Neural cell (in vitro differentiated cells): ENCODE data around the gene KBTBD8. TPM values are rescaled to one million over a fixed set of nuclear protein-coding genes. Genes with fewer than 3 reads are reported as not detected.

Source experiments
- H2AFZ ChIP-seq: fragments of 200-600, 300-800 bp; sonication (generic), shearing (Covaris generic); 2 replicates; pipeline ENCODE4 v1.6.0; 2014; ENCODE audit warnings: low read depth, mild to moderate bottlenecking, antibody characterized with exemption, low read length, moderate library complexity
- H3F3A ChIP-seq: fragments of 200-600 bp; shearing (Covaris generic); 2 replicates; pipeline ENCODE4 v1.6.1; 2016; ENCODE audit warnings: mild to moderate bottlenecking, moderate library complexity, mixed read lengths, antibody characterized with exemption, low read length; ENCODE audit not compliant: insufficient read depth, poor library complexity, severe bottlenecking
- H3K27ac ChIP-seq: fragments of 200-600, 300-800 bp; sonication (generic), shearing (Covaris generic); 2 replicates; pipeline ENCODE4 v1.5.1; 2014; ENCODE audit warnings: mild to moderate bottlenecking, low read length, moderate library complexity
- H3K27me3 ChIP-seq: fragments of 300-800, 200-600 bp; sonication (generic), shearing (Covaris generic); 2 replicates; pipeline ENCODE4 v1.6.0; 2014; ENCODE audit warnings: mild to moderate bottlenecking, low read depth, low read length, moderate library complexity; ENCODE audit not compliant: insufficient read depth
- H3K36me3 ChIP-seq: fragments of 300-800, 200-600 bp; sonication (generic), shearing (Covaris generic); 2 replicates; pipeline ENCODE4 v1.5.1; 2014; ENCODE audit warnings: mild to moderate bottlenecking, antibody characterized with exemption, low read length, moderate library complexity; ENCODE audit not compliant: insufficient read depth
- H3K4me2 ChIP-seq: fragments of 300-800, 200-600 bp; sonication (generic), shearing (Covaris generic); 2 replicates; pipeline ENCODE4 v1.6.0; 2014; ENCODE audit warnings: mild to moderate bottlenecking, low read length
- H3K4me3 ChIP-seq: fragments of 300-800, 200-600 bp; sonication (generic), shearing (Covaris generic); 2 replicates; pipeline ENCODE4 v1.5.1; 2014; ENCODE audit warnings: mild to moderate bottlenecking, low read length, moderate library complexity
- H3K79me2 ChIP-seq: fragments of 200-600 bp; shearing (Covaris generic); replicated peaks from 2 replicates; pipeline ENCODE4 v1.6.0; 2014; ENCODE audit warnings: mild to moderate bottlenecking, low read length, moderate library complexity; ENCODE audit not compliant: insufficient read depth
- H3K9ac ChIP-seq: fragments of 300-800, 200-600 bp; sonication (generic), shearing (Covaris generic); 2 replicates; pipeline ENCODE4 v1.6.1; 2016; ENCODE audit warnings: mild to moderate bottlenecking, low read length, mixed read lengths
- H3K9me2 ChIP-seq: fragments of 200-600 bp; shearing (Covaris generic); 2 replicates; pipeline ENCODE4 v1.6.1; 2016; ENCODE audit warnings: mild to moderate bottlenecking, low read length, mixed read lengths; ENCODE audit not compliant: insufficient read depth
- H3K9me3 ChIP-seq: fragments of 200-600, 300-800 bp; sonication (generic), shearing (Covaris generic); 2 replicates; pipeline ENCODE4 v1.6.1; 2016; ENCODE audit warnings: mild to moderate bottlenecking, mixed run types, low read length, moderate library complexity, mixed read lengths
- H4K20me1 ChIP-seq: fragments of 200-600 bp; shearing (Covaris generic); 2 replicates; pipeline ENCODE4 v1.6.1; 2016; ENCODE audit warnings: mild to moderate bottlenecking, mixed run types; ENCODE audit not compliant: insufficient read depth
- EP300 ChIP-seq: fragments of 450-650 bp; conservative IDR thresholded peaks from 2 replicates; pipeline ENCODE4 v1.6.1; 2014; ENCODE audit warnings: antibody characterized with exemption, mild to moderate bottlenecking, moderate library complexity; ENCODE audit not compliant: poor library complexity, severe bottlenecking
- EZH2 ChIP-seq: fragments of 200-600, 300-800 bp; shearing (Covaris generic), sonication (generic); IDR thresholded peaks from 2 replicates; pipeline ENCODE4 v1.6.1; 2014; ENCODE audit warnings: antibody characterized with exemption, low read length, borderline replicate concordance, mild to moderate bottlenecking; ENCODE audit not compliant: insufficient read depth, poor library complexity, severe bottlenecking
- MXI1 ChIP-seq: fragments of 450-650 bp; conservative IDR thresholded peaks from 2 replicates; pipeline ENCODE4 v1.6.1; 2014; ENCODE audit warnings: antibody characterized with exemption, mild to moderate bottlenecking; ENCODE audit not compliant: poor library complexity, severe bottlenecking
- POLR2AphosphoS5 ChIP-seq: IDR thresholded peaks from 2 replicates; pipeline ENCODE4 v1.6.1; 2012
- RAD21 ChIP-seq: fragments of 450-650 bp; conservative IDR thresholded peaks from 2 replicates; pipeline ENCODE4 v1.6.1; 2014; ENCODE audit warnings: antibody characterized with exemption, mild to moderate bottlenecking, moderate library complexity
- SMC3 ChIP-seq: fragments of 450-650 bp; conservative IDR thresholded peaks from 2 replicates; pipeline ENCODE4 v1.6.1; 2014; ENCODE audit warnings: antibody characterized with exemption, mild to moderate bottlenecking, moderate library complexity; ENCODE audit not compliant: poor library complexity
- TAF1 ChIP-seq: IDR thresholded peaks from 2 replicates; pipeline ENCODE4 v1.6.1; 2012; ENCODE audit warnings: low read depth
- polyA plus RNA-seq: library from polyadenylated mRNA; depleted of rRNA; stranded (reverse); fragments of >200 nt; gene quantifications from 2 replicates; pipeline ENCODE4 v1.2.3, GENCODE V29; 2014
- TF ChIP-seq, protein P1 (sequence below): IDR thresholded peaks from 2 replicates; pipeline ENCODE4 v1.6.1; 2012; ENCODE audit warnings: borderline replicate concordance
- TF ChIP-seq, protein P2 (sequence below): fragments of 450-650 bp; IDR thresholded peaks from 2 replicates; pipeline ENCODE4 v1.5.1; 2014; ENCODE audit warnings: antibody characterized with exemption, mild to moderate bottlenecking, moderate library complexity; ENCODE audit not compliant: poor library complexity, severe bottlenecking

KBTBD8 gene
- polyA plus RNA-seq, 1 donor from 2014 or later: 4.7 TPM

DNA sequence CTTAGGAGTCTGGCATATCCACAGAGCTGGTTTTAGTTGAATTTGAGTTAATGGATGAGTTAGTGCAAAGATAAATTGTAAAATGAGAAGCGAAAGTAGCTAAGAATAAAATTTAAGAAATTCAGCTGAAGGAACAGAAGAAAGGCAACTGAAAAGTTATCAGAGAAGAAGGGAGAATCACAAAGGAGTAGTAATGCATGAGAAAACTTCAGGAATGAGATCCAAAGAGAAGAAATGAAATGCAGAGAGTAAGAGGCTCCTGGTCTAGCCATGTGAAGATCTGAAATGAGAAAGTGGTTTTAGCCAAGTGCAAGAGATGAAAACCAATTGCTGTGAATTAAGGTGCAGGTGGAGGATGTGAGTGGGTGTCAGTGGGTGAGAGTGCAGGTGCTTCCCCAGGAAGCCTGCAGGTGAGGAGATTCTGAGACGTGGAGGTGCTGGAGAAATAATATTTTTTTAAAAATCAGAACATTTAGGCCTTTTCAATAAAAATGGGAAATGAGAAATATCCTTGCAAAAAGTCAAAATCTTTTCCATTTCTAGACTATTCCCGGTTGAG, 18.5 kb downstream of the KBTBD8 start:
- no peaks in the 10 kb centered on the region for H3F3A ChIP-seq
- H3K27ac ChIP-seq: no peak overlapping the region
- no peaks in the 10 kb centered on the region for H3K9me2 ChIP-seq
- no peaks in the 10 kb centered on the region for H3K9me3 ChIP-seq
- TF ChIP-seq EP300 (no peak), EZH2 (no peak), MXI1 (no peak), SMC3 (no peak)
- TF ChIP-seq, protein P1, sequence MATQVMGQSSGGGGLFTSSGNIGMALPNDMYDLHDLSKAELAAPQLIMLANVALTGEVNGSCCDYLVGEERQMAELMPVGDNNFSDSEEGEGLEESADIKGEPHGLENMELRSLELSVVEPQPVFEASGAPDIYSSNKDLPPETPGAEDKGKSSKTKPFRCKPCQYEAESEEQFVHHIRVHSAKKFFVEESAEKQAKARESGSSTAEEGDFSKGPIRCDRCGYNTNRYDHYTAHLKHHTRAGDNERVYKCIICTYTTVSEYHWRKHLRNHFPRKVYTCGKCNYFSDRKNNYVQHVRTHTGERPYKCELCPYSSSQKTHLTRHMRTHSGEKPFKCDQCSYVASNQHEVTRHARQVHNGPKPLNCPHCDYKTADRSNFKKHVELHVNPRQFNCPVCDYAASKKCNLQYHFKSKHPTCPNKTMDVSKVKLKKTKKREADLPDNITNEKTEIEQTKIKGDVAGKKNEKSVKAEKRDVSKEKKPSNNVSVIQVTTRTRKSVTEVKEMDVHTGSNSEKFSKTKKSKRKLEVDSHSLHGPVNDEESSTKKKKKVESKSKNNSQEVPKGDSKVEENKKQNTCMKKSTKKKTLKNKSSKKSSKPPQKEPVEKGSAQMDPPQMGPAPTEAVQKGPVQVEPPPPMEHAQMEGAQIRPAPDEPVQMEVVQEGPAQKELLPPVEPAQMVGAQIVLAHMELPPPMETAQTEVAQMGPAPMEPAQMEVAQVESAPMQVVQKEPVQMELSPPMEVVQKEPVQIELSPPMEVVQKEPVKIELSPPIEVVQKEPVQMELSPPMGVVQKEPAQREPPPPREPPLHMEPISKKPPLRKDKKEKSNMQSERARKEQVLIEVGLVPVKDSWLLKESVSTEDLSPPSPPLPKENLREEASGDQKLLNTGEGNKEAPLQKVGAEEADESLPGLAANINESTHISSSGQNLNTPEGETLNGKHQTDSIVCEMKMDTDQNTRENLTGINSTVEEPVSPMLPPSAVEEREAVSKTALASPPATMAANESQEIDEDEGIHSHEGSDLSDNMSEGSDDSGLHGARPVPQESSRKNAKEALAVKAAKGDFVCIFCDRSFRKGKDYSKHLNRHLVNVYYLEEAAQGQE: no peak
- no peak overlapping the region for H3K4me3 ChIP-seq
- H3K9ac ChIP-seq: no peak overlapping the region
- no peaks in the 10 kb centered on the region for H3K27me3 ChIP-seq
- H4K20me1 ChIP-seq: no peaks in the 10 kb centered on the region
- no peaks in the 10 kb centered on the region for H3K79me2 ChIP-seq
- H3K36me3 ChIP-seq: no peaks in the 10 kb centered on the region
- no peak overlapping the region for H2AFZ ChIP-seq
- H3K4me2 ChIP-seq: no peak overlapping the region

DNA sequence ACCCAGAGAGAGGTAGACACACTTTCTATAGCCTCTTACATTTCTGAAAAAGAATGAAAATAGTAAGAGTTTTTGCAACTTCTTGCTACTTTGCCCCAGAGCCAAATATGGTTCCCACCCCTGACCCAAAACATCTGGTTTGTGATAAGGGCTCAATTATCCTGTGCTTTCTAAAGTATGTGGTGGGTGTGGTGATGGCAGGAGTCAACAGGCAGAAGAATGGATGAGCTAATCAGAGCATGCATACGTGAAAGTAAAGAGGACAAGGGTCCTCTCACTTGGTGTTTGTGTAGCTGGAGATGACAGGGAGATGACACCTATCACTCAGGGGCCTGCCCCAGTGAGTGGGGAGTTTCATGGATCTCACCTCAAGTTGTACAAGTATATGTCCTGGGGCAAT, 19.1 kb downstream of the KBTBD8 start:
- Histone ChIP-seq H3K9me3 (no peaks in the 10 kb centered on the region), H3F3A (no peaks in the 10 kb centered on the region), H3K27ac (no peak overlapping the region), H3K9me2 (no peaks in the 10 kb centered on the region), H3K27me3 (no peaks in the 10 kb centered on the region), H3K9ac (no peak overlapping the region), H3K79me2 (no peaks in the 10 kb centered on the region), H4K20me1 (no peaks in the 10 kb centered on the region), H3K4me2 (no peak overlapping the region), H2AFZ (no peak overlapping the region), H3K36me3 (no peaks in the 10 kb centered on the region), H3K4me3 (no peak overlapping the region)
- TF ChIP-seq EP300 (no peak), POLR2AphosphoS5 (no peak), MXI1 (no peak), RAD21 (no peak), TAF1 (no peak), SMC3 (no peak)
- TF ChIP-seq, protein P2, sequence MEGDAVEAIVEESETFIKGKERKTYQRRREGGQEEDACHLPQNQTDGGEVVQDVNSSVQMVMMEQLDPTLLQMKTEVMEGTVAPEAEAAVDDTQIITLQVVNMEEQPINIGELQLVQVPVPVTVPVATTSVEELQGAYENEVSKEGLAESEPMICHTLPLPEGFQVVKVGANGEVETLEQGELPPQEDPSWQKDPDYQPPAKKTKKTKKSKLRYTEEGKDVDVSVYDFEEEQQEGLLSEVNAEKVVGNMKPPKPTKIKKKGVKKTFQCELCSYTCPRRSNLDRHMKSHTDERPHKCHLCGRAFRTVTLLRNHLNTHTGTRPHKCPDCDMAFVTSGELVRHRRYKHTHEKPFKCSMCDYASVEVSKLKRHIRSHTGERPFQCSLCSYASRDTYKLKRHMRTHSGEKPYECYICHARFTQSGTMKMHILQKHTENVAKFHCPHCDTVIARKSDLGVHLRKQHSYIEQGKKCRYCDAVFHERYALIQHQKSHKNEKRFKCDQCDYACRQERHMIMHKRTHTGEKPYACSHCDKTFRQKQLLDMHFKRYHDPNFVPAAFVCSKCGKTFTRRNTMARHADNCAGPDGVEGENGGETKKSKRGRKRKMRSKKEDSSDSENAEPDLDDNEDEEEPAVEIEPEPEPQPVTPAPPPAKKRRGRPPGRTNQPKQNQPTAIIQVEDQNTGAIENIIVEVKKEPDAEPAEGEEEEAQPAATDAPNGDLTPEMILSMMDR: no peak
